ENCODE data around the gene PRR33. TPM values are rescaled to one million over a fixed set of nuclear protein-coding genes. Genes with fewer than 3 reads are reported as not detected.

The PRR33 gene
- total RNA-seq, 1 donor from 2014 or later: not detected

GRCh38 chr11:1868056-1868635 is 23.5 kb downstream of the PRR33 start:
- no peak for FAIRE-seq
- DNase-seq (ENCODE audit: low spot score in 2 of 2): no peak

- DNase-seq (ENCODE audit: low spot score in 2 of 2): no peak
- FAIRE-seq: no peak
Measured at GRCh38 chr11:1867381-1867780, 24.3 kb downstream of the PRR33 start.

- FAIRE-seq (no peak), DNase-seq (ENCODE audit: low spot score in 2 of 2) (no peak)
Measured at GRCh38 chr11:1866776-1867175, 24.9 kb downstream of the PRR33 start.

- no peak for DNase-seq (ENCODE audit: low spot score in 2 of 2)
- FAIRE-seq: no peak
Measured at GRCh38 chr11:1866226-1866625, 25.5 kb downstream of the PRR33 start.

GRCh38 chr11:1864831-1865665 is 26.6 kb downstream of the PRR33 start:
- no peak for FAIRE-seq
- DNase-seq (ENCODE audit: low spot score in 2 of 2): peak in 1 of 2 donors; percentile 57

- FAIRE-seq: no peak
- DNase-seq (ENCODE audit: low spot score in 2 of 2): no peak
Measured at GRCh38 chr11:1864231-1864630, 27.5 kb downstream of the PRR33 start.

- no peak for FAIRE-seq
Measured at GRCh38 chr11:1863352-1864216, 28.1 kb downstream of the PRR33 start.

GRCh38 chr11:1862588-1863351 is 28.9 kb downstream of the PRR33 start:
- DNase-seq (ENCODE audit: low spot score in 2 of 2) (no peak), FAIRE-seq (no peak)

More at GRCh38 chr11:1863352-1864216, 28.1 kb downstream of the PRR33 start:
- peak; percentile 61 to 78 for DNase-seq (ENCODE audit: low spot score in 2 of 2)

- no peak for FAIRE-seq
- no peak for DNase-seq (ENCODE audit: low spot score in 2 of 2)
Measured at GRCh38 chr11:1861435-1862411, 30.0 kb downstream of the PRR33 start.

GRCh38 chr11:1860108-1860507 is 31.6 kb downstream of the PRR33 start:
- DNase-seq (ENCODE audit: low spot score in 2 of 2) (no peak), FAIRE-seq (no peak)

- DNase-seq (ENCODE audit: low spot score in 2 of 2): no peak
- no peak for FAIRE-seq
Measured at GRCh38 chr11:1859004-1859403, 32.7 kb downstream of the PRR33 start.

GRCh38 chr11:1858576-1858975 is 33.1 kb downstream of the PRR33 start:
- FAIRE-seq (no peak), DNase-seq (ENCODE audit: low spot score in 2 of 2) (no peak)

GRCh38 chr11:1858154-1858553 is 33.5 kb downstream of the PRR33 start:
- no peak for DNase-seq (ENCODE audit: low spot score in 2 of 2)
- FAIRE-seq: no peak

GRCh38 chr11:1857064-1857463 is 34.6 kb downstream of the PRR33 start:
- no peak for FAIRE-seq
- DNase-seq (ENCODE audit: low spot score in 2 of 2): no peak

GRCh38 chr11:1856306-1857005 is 35.2 kb downstream of the PRR33 start:
- DNase-seq (ENCODE audit: low spot score in 2 of 2) (no peak), FAIRE-seq (no peak)

GRCh38 chr11:1855886-1856265 is 35.8 kb downstream of the PRR33 start:
- no peak for DNase-seq (ENCODE audit: low spot score in 2 of 2)
- FAIRE-seq: no peak

GRCh38 chr11:1854949-1855885 is 36.5 kb downstream of the PRR33 start:
- FAIRE-seq: no peak
- no peak for DNase-seq (ENCODE audit: low spot score in 2 of 2)

All from frontal cortex (tissue), 4 donors.